ENCODE measurements around the gene SACS. TPM values are rescaled to one million over a fixed set of nuclear protein-coding genes. Genes with fewer than 3 reads are reported as not detected.
A peak's percentile ranks its signal among the peaks of the same experiment; 100 is the strongest.

SACS gene
- total RNA-seq, 1 experiment from 2014 or later = 19.8 TPM

GRCh38 chr13:23356368-23356767, 77.1 kb downstream of the SACS start:
- Histone ChIP-seq H3K4me3 (ENCODE audit: low read depth in 2 of 2, low read length in 2 of 2) (no peak overlapping the region), H3K27ac (ENCODE audit: low read length) (no peak overlapping the region), H3K36me3 (ENCODE audit: control insufficient read depth, insufficient read depth, low read length) (peaks cover 5% of the 10 kb centered on the region; the same call in 1 of the 2 replicates), H3K9me3 (ENCODE audit: control insufficient read depth, insufficient read depth, low read depth, low read length) (no peaks in the 10 kb centered on the region), H3K4me1 (ENCODE audit: control insufficient read depth, insufficient read depth, low read length) (no peaks in the 10 kb centered on the region), H3K27me3 (ENCODE audit: control insufficient read depth, insufficient read depth, low read length) (no peaks in the 10 kb centered on the region)
- intact Hi-C loops (cut with micrococcal nuclease; ENCODE audit: unreplicated experiment) (no loop called here), in situ Hi-C loops (cut with HindIII; ENCODE audit: low pct_unique_long_range_greater_than_20kb, low sequenced_read_pairs) (no loop called here)
- ChIA-PET POLR2A (no interaction called here), CTCF (no interaction called here)
- TF ChIP-seq SIN3A (IDR thresholded peaks at IDR 0.05; ENCODE audit: borderline replicate concordance, insufficient read depth, low read depth, low read length) (no peak), CTCF (IDR thresholded peaks at IDR 0.05) (no peak), POLR2AphosphoS5 (IDR thresholded peaks at IDR 0.05; ENCODE audit: low read depth, low read length) (no peak), TCF7L2 (IDR thresholded peaks at IDR 0.05; ENCODE audit: low read depth, low read length) (no peak), REST (IDR thresholded peaks at IDR 0.05; ENCODE audit: insufficient read depth in 1 of 2, low read depth in 2 of 2, low read length in 1 of 2) (no peak)
- no peak for DNase-seq (ENCODE audit: low read depth, low spot score)
- ATAC-seq = no peak
- BruUV-seq (replicated peaks) = no TSS peak

GRCh38 chr13:23354520-23354919, 79.0 kb downstream of the SACS start:
- CTCF ChIA-PET = no interaction called here
- Histone ChIP-seq H3K36me3 (ENCODE audit: control insufficient read depth, insufficient read depth, low read length) (peaks cover 5% of the 10 kb centered on the region; the same call in 1 of the 2 replicates), H3K4me1 (ENCODE audit: control insufficient read depth, insufficient read depth, low read length) (no peaks in the 10 kb centered on the region)

More at GRCh38 chr13:23354520-23354919, 79.0 kb downstream of the SACS start:
- BruUV-seq (replicated peaks) = TSS peak; percentile 53
- Histone ChIP-seq H3K27ac (ENCODE audit: low read length) (no peak overlapping the region), H3K27me3 (ENCODE audit: control insufficient read depth, insufficient read depth, low read length) (no peaks in the 10 kb centered on the region), H3K9me3 (ENCODE audit: control insufficient read depth, insufficient read depth, low read depth, low read length) (no peaks in the 10 kb centered on the region), H3K4me3 (ENCODE audit: low read depth in 2 of 2, low read length in 2 of 2) (no peak overlapping the region)
- intact Hi-C loops (cut with micrococcal nuclease; ENCODE audit: unreplicated experiment) = no loop called here
- DNase-seq (ENCODE audit: low read depth, low spot score) (no peak), ATAC-seq (no peak)
- in situ Hi-C loops (cut with HindIII; ENCODE audit: low pct_unique_long_range_greater_than_20kb, low sequenced_read_pairs) = no loop called here
- TF ChIP-seq TCF7L2 (IDR thresholded peaks at IDR 0.05; ENCODE audit: low read depth, low read length) (no peak), REST (IDR thresholded peaks at IDR 0.05; ENCODE audit: insufficient read depth in 1 of 2, low read depth in 2 of 2, low read length in 1 of 2) (no peak), POLR2AphosphoS5 (IDR thresholded peaks at IDR 0.05; ENCODE audit: low read depth, low read length) (no peak), CTCF (IDR thresholded peaks at IDR 0.05) (no peak), SIN3A (IDR thresholded peaks at IDR 0.05; ENCODE audit: borderline replicate concordance, insufficient read depth, low read depth, low read length) (no peak)
- POLR2A ChIA-PET = no interaction called here

All from Panc1 (cell line).